ENCODE results near the gene SIPA1L3. TPM values are rescaled to one million over a fixed set of nuclear protein-coding genes. Genes with fewer than 3 reads are reported as not detected.
A peak's percentile ranks its signal among the peaks of the same experiment; 100 is the strongest.

The SIPA1L3 gene
- total RNA-seq, 4 donors from 2014 or later = 4.1 to 18.7 (median 6.1) TPM

DNA sequence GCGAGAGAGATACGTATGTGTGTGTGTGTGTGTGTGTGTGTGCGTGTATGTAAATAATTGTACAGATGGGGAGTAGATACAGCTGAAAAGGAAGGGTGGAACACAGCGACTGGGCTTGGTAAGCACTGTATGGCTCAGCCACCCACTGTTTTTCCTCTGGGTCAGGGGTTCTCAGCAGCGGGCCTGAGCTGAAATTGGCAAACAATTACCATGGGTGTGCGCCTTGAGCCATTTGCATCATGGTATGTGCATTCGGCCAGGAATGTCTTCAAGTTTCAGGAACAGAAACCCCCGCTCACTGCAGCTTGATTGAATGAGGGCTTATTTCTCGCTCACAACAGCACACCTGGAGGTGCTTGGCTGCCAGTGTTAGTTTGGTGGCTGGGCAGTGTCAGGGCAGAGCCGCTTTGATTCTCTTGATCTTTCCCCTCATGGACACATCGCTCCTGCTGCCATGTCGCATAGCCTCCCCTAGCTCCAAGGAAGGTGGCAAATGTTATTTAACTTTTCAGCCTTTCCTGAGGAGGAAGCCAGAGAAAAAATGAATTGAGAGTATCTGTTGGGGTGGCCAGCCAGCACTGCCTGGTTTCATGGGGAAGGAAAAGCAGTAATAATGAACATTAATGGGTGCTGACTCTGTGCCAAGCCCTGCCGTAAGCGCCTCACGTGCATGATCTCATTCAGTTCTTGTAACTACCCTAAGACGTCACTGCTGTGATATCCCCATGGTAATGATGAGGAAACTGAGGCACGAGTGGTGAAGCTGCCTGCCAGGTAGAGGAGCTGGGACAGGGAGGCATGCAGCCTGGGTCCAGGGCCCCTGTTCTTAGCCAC, 126.9 kb downstream of the SIPA1L3 start:
- in situ Hi-C loops (cut with MboI; ENCODE audit: low sequenced_read_pairs in 4 of 4) (no loop called here), intact Hi-C loops (cut with DNase I; ENCODE audit: low total_unique reads) (no loop called here)
- Histone ChIP-seq H3K9me3 (no peaks in the 10 kb centered on the region), H3K4me3 (no peak overlapping the region), H3K27ac (no peak overlapping the region), H3K4me1 (peaks cover 24 to 25% of the 10 kb centered on the region in 2 donors), H3K36me3 (no peaks in the 10 kb centered on the region), H3K27me3 (no peaks in the 10 kb centered on the region)
- no peak for ATAC-seq
- no peak for DNase-seq
- TF ChIP-seq POLR2A (IDR thresholded peaks at IDR 0.05) = no peak
- TF ChIP-seq CTCF (IDR thresholded peaks at IDR 0.05 in 4 of 5, conservative IDR thresholded peaks at IDR 0.05 in 1 of 5) = no peak

DNA sequence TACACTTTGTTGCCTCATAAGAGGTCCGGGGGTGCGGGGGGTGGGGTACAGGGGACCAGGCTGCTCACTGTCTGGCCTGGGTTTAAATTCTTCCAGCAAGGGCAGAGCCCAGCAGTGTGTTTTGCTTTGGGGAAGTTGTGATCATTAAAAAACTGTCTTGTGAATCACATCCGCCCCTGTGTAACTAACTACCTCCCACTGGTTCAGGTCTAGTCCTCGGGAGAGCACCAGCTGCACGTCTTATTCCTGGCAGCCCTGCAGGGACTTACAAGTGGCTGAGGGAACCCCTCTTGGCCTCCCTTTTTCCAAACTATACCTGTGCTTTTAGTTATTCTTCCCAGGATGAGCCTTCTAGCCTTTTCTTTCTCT, 127.5 kb downstream of the SIPA1L3 start:
- H3K4me3 ChIP-seq = no peak overlapping the region
- intact Hi-C loops (cut with DNase I; ENCODE audit: low total_unique reads) = no loop called here
- DNase-seq (no peak), ATAC-seq (no peak)
- no peaks in the 10 kb centered on the region for H3K9me3 ChIP-seq
- TF ChIP-seq CTCF (IDR thresholded peaks at IDR 0.05 in 4 of 5, conservative IDR thresholded peaks at IDR 0.05 in 1 of 5) (no peak), POLR2A (IDR thresholded peaks at IDR 0.05) (no peak)
- H3K27ac ChIP-seq = no peak overlapping the region
- no peaks in the 10 kb centered on the region for H3K36me3 ChIP-seq
- in situ Hi-C loops (cut with MboI; ENCODE audit: low sequenced_read_pairs in 4 of 4) = no loop called here
- no peaks in the 10 kb centered on the region for H3K27me3 ChIP-seq
- peaks cover 24 to 25% of the 10 kb centered on the region in 2 donors for H3K4me1 ChIP-seq

DNA sequence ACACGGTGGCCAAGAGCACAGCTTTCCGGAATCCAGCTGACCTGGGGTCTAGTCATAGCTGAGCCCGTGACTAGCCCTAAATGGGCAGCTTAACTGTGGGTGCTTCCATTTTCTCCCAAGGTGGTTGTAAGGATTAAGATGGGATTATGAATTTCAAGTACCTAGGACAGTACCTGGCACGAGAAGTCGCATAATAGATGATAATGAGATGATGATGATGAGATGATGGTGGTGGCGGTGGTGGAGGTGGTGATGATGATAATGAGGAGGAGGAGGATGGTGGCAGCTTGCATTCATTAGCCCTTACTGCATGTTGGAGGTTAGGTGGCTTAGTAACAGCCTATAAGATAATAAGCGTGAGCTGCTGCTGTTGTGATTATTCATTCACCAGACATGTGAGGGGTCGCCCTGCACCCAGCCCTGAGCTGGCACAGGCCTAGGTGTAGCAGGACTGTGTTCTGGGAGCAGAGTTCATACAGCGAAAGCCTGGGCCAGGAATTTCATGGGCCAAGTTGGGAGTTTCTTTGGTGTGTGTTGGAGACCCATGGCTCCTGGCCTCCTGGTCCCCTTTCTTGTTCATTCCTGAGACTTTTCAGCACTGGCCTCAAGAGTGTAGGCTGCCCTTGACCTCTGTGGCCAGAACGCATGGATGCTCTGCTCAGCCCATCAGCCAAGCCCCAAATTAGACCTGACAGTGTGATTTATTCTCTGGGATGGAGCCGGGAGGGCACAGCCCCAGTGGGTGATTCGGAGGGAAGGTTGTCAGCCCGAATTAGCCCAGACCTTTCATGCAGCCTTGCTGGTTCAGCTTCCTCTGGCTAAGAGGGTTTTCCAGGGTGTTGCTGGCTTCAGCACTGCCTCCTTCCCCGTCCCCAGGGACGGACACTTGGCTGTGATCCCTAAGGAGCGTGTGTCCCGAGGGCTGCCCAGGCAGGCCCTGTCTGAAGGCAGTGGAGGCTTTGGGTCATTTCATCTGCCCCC, 128.8 kb downstream of the SIPA1L3 start:
- peak overlapping the region in 1 of 4 donors; percentile 5 for H3K4me3 ChIP-seq
- in situ Hi-C loops (cut with MboI; ENCODE audit: low sequenced_read_pairs in 4 of 4) (no loop called here), intact Hi-C loops (cut with DNase I; ENCODE audit: low total_unique reads) (no loop called here)
- H3K27ac ChIP-seq = peak overlapping the region; percentile 47 to 53 (median 52)
- TF ChIP-seq POLR2A (IDR thresholded peaks at IDR 0.05) (no peak), CTCF (IDR thresholded peaks at IDR 0.05 in 4 of 5, conservative IDR thresholded peaks at IDR 0.05 in 1 of 5) (no peak)
- H3K36me3 ChIP-seq = no peaks in the 10 kb centered on the region
- H3K9me3 ChIP-seq = no peaks in the 10 kb centered on the region
- DNase-seq (peak in 1 of 2 donors; percentile 29), ATAC-seq (peak in 1 of 2 donors; percentile 55)
- peaks cover 24 to 25% of the 10 kb centered on the region in 2 donors for H3K4me1 ChIP-seq
- H3K27me3 ChIP-seq = no peaks in the 10 kb centered on the region

GRCh38 chr19:38036707-38037611, 130.0 kb downstream of the SIPA1L3 start:
- peak; percentile 84 to 85 for ATAC-seq
- no peak for TF ChIP-seq CTCF (IDR thresholded peaks at IDR 0.05 in 4 of 5, conservative IDR thresholded peaks at IDR 0.05 in 1 of 5)
- no peak for TF ChIP-seq POLR2A (IDR thresholded peaks at IDR 0.05)
- intact Hi-C loops (cut with DNase I; ENCODE audit: low total_unique reads) (no loop called here), in situ Hi-C loops (cut with MboI; ENCODE audit: low sequenced_read_pairs in 4 of 4) (no loop called here)
- H3K27me3 ChIP-seq = no peaks in the 10 kb centered on the region
- no peak for DNase-seq
- peaks cover 24 to 25% of the 10 kb centered on the region in 2 donors for H3K4me1 ChIP-seq
- peak overlapping the region; percentile 47 to 53 (median 52) for H3K27ac ChIP-seq
- H3K36me3 ChIP-seq = no peaks in the 10 kb centered on the region
- no peak overlapping the region for H3K4me3 ChIP-seq
- no peaks in the 10 kb centered on the region for H3K9me3 ChIP-seq
